Measurements from ENCODE around the gene LPIN1.
"Not testable (repeated sequence)": the region's sequence is repeated elsewhere in the genome, so short reads cannot be mapped to it uniquely, and the experiment has no call there.

Gene LPIN1

GRCh38 chr2:11787991-11788390, 41.6 kb downstream of the LPIN1 start:
- no peak for DNase-seq

DNA sequence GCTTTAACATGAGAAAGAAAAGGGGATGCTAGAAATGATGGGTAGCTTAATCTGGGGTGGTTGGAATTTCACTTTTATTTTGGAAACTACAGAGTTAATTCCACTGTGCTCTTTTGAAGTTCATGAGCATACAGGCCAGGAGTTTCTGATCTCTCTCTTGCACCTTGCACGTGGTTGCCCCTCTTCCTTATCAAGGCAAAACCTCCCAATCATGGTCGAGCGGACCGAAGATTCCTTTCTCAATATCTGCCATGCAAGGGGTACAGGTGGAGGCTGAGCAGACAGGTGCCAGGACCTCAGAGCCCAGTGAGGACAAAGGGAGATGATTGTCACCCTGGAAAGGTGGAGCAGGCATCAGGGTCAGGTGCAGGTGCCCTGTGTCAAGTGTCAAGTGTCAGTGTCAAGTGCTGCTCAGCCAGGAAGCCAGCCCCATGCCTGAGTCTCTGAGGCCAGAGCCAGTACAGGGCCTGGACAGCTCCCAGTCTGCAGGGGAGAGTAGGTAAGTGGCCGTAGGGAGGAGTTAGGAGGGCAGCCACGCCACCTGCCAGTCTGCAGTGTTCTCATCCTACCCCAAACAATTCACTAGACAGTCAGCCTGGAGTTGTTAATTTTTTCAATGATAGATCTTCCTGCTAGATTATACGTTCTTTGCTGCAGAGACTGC, 42.2 kb downstream of the LPIN1 start:
- DNase-seq, result no peak

GRCh38 chr2:11789243-11789642, 42.8 kb downstream of the LPIN1 start:
- DNase-seq, result no peak

GRCh38 chr2:11790228-11790627, 43.8 kb downstream of the LPIN1 start:
- DNase-seq, result no peak

- no peak for DNase-seq
These were observed 49.2 kb downstream of the LPIN1 start for GRCh38 chr2:11795590-11795989.

- DNase-seq, result no peak
These were observed 50.0 kb downstream of the LPIN1 start for GRCh38 chr2:11796190-11797171.

- no peak for DNase-seq
These were observed 51.4 kb downstream of the LPIN1 start for GRCh38 chr2:11797846-11798245.

GRCh38 chr2:11798701-11799435, 52.4 kb downstream of the LPIN1 start:
- DNase-seq, result no peak

DNA sequence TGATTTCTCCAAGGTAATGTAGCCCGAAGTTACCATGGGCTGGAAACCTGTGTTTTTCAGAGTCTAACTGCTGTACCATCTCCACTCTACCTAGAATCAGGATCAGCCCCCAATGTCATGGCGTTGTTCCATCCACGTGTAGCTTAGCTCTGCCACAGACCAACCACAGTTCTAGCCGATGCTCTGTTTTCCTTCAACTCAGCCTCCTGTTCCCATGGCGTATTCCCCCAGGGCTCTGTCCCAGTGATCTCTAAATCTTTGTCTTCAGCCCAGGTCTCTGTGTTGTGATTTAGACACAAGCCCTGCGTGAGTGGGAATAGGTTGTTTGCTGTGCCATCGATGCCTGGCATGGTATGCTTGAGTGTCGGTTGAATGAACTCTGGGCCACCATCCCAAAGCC, 53.4 kb downstream of the LPIN1 start:
- no peak for DNase-seq

GRCh38 chr2:11802782-11803191, 56.4 kb downstream of the LPIN1 start:
- no peak for DNase-seq

- no peak for DNase-seq
These were observed 58.6 kb downstream of the LPIN1 start for GRCh38 chr2:11805024-11805423.

DNA sequence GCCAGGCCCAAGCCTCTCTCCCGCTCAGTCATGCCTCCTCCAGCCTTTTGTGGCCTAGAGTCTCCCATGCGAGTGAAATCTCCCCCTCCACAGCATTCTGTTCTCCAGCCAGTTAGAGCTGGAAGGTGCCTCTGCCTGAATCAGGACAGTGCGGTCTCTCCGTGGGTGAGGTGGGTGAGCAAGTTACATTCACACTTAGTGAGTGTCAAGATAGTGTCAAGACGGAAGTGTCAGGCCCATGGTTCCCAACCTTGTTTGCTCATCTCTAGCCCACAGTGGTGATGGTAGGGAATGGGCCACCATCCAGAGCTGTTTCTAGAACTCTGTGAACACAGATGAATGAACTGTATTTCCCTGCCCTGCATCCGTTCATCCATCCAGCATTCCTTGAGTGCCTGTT, 59.5 kb downstream of the LPIN1 start:
- no peak for DNase-seq

- no peak for DNase-seq
These were observed 61.0 kb downstream of the LPIN1 start for GRCh38 chr2:11807156-11808015.

GRCh38 chr2:11808016-11808400, 61.6 kb downstream of the LPIN1 start:
- DNase-seq, result no peak

GRCh38 chr2:11809586-11810236, 63.3 kb downstream of the LPIN1 start:
- no peak for DNase-seq

- no peak for DNase-seq
These were observed 64.0 kb downstream of the LPIN1 start for GRCh38 chr2:11810237-11810977.

DNA sequence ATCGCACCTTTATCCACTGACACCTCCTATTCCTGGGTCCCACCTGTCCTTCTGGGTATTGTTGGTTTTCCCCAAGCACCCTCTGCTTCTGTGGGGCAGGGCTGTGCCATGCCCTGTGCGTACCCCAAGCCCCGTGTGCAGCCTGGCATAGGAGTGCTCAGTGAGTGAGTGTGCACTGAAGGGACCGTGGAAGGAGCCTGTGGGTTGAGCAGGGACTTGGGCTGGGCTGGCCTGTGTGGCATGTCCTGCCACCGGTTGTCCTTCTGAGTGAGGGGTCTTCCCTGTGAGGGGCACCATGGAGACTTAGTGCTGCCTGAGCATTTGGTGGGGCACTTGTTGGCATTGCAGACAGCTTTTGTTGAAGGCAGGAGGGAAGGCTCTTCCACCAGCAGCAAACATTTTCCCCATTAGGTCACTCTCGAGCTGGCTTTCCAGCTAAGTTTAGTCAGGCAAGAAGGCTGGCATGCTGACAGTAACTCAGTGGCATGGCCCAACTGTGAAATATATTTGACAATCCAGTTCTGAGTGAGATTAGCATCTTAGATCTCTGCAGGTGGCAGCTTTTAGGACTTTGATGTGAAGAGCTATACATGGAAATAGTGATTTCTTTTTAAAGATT, 64.7 kb downstream of the LPIN1 start:
- DNase-seq, result no peak

- DNase-seq, result no peak
These were observed 66.2 kb downstream of the LPIN1 start for GRCh38 chr2:11812466-11813248.

- DNase-seq, result not testable (repeated sequence)
These were observed 66.9 kb downstream of the LPIN1 start for GRCh38 chr2:11813345-11813744.

DNA sequence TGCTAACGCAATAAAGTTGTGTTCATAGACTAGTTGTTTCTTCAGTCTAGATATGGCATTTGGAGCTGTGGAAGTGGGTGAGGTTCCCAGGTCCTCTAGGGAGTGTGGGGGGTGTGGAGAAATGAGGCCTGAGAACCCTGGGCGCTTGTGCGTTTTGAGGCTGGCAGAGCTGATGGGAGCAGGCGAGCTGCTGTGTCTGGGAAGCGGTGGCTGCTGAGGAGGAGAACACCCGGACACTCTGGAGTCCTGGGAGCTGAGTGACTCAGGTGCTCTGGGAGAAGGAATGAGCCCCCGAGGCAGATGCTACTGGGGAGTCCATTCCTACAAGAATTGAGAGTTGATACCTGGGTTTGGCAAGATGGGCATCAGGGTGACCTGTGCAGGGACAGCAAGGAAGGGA, 67.5 kb downstream of the LPIN1 start:
- DNase-seq, result no peak

Data from right forelimb (tissue), 1 donor.